Measurements from ENCODE around the gene UQCRQ.

The UQCRQ gene

DNA sequence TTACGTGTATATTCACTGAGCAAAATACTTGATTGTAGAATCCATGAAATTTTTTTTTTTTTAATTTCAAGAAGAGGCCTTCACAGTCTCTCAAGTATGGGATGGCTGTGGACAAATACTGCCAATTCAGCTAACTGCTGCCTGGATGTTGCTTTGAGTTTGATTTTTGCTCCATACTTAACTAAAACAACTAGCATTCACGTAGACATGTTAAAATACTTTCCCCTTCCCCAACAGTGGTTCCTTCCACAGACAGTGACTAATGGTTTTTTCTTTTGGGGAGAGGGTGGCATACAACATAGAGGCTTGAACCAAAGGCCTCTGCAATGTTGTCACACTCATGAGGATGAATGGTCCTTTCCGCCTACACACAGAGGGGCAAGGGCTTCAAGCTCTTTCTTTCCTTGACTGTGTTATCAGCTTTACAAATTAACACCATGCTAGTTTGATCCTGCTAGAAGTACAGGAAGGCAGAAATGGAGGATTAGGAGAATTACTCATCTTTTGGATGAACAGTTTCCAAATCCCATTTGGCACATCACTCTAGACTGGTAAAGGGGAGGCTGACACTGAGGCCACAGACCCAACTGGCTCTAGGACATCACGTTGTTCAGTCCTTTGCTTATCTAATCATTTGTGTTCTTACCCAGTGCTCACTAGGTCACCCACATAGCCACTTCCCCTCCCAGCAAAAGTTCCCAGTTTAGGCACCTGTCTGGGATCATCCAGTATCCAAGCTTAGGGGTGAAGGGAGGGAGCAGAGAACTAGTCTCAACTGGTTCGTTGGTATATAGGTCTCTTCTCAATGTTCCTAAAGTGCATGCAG, 5.2 kb downstream of the UQCRQ start:
- no peak for DNase-seq (ENCODE audit: low spot score)

DNA sequence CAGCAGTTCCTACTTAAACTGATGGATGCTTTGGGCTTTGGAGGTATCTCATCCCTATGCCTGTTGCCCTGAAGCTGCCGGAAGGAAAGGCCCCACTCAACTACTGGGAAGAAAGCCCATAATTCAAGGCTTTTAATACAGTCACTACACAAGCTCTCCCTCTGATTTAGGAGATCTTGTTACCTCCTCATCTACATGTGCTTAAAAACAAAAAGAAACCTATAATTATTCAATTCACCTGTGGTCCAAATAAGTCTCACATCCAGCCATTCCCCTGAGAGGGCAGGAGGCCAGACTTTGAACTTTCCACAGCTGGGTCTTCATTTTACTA, 6.3 kb downstream of the UQCRQ start:
- DNase-seq (ENCODE audit: low spot score) = no peak

DNA sequence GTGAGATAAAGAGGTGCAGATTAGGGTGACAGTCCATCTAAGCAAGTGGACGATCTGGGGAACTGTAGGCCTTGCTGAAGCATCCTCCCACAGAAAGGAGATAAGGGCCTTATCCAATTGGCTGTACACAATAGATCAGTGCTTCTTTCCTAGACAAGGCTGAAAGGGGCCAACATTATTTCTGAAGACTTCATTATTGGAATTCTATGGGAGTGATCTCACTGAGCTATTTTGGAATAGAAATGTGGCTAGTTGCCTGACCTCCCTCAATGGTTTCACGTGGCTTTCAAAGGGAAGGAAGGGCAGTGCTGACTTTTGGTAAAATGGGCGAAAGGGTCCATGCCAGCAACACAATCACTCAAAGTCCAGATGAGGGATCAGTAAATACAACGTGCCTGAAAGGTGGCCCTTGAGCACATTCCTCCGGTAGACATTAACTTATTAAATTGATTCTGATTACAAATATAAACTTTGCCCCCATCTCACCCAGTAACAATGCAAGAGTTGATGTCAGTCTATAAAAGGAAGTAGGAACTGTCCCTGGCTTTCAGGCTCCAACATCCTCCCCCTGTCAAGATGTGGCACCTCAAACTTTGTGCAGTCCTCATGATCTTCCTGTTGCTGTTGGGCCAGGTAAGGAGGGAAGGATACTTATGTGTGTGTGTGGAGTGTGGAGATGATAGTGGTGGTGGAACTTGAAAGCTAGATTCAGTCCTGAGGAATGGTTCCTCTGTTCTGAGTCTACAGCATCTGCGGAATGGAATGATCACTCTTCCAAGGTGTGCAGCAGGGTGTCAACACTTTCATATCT, 6.9 kb downstream of the UQCRQ start, which contains the start of gene LEAP2:
LEAP2 (plus strand) TSS at position 550 of the 811 bp plus-strand sequence; CDS start at position 577, 27 bp downstream.
- peak; percentile 59 for DNase-seq (ENCODE audit: low spot score)

DNA sequence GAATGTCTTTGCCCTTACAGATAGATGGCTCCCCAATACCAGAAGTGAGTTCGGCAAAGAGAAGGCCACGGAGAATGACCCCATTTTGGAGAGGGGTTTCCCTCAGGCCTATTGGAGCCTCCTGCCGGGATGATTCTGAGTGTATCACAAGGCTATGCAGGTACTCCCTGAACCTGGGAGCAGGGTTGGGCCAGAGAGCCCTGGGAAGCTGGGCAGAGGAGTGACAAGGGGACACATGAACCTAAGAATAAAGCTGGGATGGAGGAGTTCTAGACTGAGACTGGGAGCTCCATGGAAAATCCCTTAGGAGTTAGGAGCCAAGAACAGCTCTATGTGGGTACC, 7.5 kb downstream of the UQCRQ start:
- no peak for DNase-seq (ENCODE audit: low spot score)

DNA sequence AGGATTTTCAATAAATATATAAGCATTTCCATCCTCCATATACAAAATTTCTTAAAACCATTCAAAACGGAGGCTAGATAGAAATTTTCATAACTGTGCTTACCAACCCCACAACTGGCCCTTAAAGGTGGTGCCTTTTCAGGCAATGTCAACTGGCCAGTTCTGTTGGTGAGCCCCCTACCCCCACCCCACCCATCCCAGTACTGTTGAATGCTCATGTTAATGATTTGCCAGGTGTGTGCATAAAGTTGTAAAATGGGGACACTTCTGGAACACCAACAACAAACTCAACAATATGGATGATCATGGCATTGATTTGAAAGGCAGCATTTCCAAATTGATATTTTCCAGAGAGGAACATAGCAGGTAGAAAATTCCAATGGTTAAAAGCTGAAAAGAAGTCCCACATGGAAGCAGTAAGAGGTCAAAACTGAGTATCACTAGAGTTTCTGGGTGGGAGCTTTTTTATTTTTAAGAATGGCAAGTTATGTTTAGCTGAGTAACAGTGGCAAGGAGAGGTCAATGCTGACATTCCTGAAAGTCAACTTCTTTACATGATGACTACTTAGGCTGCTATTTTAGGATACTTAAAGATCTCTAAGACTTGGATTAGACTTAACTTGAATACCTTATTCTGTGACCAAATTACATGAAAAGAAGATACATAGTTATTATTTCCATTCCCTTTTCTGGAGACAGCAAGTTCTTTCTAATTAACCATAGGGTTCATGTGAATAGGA, 9.7 kb downstream of the UQCRQ start:
- peak; percentile 40 for DNase-seq (ENCODE audit: low spot score)

DNA sequence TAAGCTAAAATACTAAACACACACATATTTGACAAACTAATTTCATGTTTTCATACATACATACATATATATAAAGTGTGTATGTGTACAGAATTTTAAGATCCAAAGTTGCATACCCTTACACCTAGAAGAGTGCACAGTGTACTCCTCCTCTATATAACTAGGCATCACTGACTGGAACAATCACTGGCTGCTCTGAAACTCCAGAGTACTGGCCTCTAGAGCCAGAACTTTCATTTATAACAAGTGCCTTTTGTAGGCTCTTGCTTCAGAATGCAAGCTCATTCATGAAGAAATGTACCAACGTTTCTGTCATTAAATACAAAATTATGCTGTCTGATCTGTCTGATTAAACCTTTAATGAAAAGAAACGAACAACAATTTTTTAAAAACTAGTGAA, 11.0 kb downstream of the UQCRQ start:
- no peak for DNase-seq (ENCODE audit: low spot score)

DNA sequence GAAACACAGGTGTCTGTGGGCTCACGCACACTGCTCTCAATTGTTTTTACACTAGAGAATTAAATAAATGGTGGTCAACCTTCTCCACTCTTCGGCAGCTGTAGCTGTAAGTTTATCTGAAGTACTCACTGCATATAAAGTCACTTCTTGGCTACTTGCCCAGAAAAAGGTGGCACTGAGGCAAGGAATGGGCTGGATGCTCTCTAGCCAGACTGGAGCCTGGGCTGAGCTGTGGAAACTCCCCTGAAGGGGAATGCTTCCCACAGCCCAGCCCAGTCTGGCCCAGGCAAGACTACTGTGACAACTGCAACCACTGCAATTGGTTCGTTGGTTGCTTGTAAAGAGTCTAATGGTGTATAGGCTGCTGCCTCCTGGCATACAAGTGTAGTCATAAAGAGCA, 11.5 kb downstream of the UQCRQ start:
- peak; percentile 81 for DNase-seq (ENCODE audit: low spot score)

DNA sequence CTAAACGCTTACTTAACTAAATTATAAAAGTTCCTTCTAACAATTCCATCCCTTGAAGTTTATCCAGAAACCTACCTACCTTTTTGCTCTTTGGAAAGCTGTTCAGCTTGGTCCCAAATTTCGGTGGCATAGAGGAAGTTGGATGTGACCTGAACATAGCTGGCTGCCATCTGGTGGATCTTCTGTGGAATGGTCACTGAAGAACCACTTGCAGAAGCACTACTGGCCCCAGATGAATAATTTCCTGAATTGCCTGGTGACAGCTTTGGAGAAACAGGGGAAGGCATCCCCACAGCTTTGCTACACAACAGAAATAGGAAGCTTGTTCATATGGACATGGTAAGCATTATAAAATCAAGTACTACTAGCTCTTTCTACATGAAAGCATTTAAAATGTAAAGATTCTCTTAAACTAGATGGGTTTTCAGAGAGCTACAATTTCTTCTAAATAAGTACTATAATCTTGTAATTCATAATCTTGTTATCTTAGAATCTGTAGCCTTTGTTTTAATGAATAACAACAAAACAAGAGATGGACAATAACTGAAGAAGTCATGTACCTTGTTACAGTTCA, 16.9 kb downstream of the UQCRQ start:
- DNase-seq (ENCODE audit: low spot score) = peak; percentile 70

DNA sequence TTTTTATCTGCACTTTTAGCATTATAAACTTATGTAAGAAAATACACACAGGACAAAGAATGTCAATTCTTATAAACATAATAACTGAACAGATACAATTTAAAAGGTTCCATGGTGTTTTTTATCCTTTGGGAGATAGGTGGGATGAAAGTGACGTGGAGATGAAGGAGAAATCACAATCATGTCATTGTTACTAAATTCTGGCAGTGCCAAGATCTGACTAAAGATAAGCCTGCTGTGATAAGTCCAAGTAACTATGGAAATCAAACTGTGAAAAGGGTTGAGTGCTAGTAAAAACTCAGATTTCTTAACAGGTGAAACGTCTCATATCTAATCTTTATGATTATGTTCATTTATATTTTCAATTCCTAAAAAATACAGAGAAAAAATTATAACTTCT, 18.1 kb downstream of the UQCRQ start:
- no peak for DNase-seq (ENCODE audit: low spot score)

DNA sequence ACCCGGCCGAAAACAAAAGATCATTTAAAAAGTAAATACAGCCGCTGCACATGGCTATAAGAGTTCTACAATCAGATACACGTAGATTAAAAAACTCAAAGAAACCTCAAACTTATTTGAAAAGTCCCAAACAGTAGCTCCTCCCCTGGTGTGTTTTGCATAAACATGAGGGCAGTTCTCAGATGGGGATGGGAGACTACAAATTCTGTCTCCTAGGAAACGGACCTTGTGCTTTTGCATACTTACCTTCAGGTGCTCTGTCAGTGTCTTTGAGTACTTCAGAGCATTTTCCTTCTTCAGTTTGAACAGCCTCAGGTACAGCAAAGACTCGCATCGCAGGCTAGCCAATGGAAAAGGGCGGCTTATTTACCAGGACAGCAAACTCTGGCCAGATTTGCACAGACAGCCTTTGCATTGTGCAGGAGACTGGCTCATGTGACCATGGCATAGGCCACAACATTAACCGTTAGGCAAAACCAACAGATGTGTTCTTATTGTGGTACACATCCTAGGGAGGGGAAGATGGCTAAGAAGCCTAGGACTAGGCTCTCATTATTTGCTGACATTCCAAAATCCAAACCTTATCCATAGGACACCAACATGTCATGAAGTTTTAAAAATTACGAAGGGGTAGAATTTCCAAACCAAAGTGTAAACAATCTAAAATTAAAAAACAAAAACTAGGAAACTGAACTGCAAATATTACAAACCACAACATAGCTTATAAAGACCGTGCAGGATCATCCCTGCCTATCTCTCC, 19.8 kb downstream of the UQCRQ start:
- no peak for DNase-seq (ENCODE audit: low spot score)

DNA sequence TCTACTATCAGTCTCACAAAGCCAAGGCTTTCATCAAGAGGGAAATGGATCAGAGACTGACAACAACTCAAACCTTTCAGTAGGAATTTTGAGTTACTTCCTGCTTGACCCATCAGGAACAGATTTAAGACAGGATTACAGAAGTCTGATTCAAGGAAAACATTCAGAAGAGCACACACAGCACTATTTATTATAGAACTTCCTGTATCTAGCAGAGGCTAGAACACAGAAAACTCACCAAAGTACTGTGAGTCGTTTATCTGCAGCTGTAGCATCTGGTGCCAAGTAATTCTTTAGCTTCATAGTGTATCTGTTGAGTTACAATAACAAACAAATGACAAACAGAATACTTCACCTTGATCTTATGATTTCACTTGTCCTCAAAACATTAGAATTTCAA, 20.8 kb downstream of the UQCRQ start:
- peak; percentile 22 for DNase-seq (ENCODE audit: low spot score)

DNA sequence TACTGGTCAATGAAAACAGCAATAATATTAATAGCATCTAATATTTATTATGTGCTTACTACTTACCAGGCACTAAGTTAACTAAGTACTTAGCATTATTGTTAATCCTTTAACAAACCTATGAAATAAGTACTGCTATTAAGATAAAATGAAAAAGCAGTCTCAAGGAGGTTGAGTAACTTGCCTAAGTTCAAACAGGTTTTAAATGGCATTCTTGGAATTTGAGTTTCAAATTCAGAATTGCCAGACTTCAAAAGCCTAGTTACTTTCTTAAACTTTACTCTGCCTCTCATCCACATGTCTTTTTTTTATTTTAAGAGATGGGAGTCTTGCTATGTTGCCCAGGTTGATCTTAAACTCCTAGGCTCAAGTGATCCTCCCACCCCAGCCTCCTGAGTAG, 23.1 kb downstream of the UQCRQ start:
- DNase-seq (ENCODE audit: low spot score) = no peak

DNA sequence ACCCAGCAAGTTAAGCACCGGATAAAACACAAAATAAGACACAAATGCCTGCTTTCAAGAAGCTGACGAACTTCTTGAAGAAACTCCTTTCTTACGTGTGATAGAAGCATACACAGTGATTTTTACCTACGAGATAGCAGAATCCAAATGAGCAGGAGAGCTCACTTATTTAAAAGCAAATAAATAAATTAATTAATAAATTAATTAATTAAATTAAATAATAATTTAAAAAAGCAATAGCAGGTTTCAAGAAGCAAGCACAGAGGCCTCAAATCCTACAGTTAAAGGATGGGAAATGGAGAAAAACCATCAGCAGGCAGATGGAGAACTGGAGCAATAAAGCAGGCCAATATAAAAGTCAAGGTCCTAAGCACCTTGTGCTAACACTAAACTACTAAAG, 24.4 kb downstream of the UQCRQ start:
- DNase-seq (ENCODE audit: low spot score) = no peak

DNA sequence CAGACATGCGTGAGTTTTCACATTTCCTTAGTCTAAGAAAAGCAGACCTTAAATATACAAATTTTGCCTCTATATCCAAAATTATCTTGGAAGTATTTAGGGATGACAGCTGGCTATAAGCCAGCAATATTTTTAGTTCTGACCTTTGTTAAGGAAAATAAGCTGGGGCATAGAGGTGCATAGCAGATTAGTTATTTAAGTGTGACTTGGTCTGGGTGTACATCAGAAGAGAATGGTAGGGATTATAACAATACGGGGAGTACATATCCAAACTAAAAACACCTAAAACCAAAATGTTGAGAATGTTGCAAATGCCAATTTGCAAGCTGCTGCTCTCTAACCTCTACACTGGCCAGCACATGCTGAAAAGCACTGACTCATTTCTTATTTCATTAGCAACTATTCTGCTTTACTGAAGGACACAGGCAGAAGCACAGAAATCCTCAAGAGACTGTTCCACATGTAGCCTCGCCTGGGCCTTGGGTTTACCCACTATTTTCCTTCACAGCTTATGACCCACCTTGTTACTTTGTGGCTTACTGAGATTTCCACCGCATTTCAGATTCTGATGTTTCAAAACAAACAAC, 29.4 kb downstream of the UQCRQ start:
- no peak for DNase-seq (ENCODE audit: low spot score)

DNA sequence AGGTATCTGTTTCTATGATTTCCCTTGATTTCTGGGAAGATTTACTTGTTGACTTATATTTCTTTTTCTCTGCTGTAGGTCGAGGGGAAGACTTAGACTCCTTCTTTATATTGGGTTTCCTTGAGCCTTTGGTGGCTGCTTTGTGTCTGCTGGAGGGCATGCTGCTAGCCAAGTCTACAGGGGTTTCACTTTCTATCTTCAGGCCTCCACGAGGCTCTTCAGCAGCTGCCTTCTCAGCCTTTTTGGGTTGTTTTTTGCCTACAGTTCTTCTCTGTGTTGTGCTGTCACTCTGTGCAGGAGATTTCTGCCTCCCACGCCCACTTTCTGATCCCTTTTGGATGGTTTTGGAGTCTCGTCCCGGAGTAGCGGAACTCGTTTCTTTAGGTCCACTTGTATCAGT, 30.2 kb downstream of the UQCRQ start:
- DNase-seq (ENCODE audit: low spot score) = no peak

DNA sequence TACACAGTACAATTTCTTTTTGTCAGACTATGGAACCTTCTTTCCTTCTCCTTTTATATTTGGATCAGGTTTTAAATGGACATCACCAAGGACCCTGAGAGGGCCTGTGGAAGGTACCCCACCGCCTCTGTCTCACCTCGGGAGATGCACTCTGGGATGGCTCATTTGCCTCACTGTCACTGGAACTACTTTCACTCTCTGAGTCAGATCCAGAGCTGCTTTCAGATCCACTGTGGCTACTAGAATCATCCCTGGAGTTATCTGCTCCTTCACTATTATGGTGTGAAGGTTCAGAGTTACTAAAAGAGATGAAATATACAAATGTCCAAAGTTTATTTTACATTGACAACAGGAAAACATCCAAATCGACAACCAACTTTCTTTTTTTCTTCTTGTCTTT, 31.7 kb downstream of the UQCRQ start:
- no peak for DNase-seq (ENCODE audit: low spot score)

DNA sequence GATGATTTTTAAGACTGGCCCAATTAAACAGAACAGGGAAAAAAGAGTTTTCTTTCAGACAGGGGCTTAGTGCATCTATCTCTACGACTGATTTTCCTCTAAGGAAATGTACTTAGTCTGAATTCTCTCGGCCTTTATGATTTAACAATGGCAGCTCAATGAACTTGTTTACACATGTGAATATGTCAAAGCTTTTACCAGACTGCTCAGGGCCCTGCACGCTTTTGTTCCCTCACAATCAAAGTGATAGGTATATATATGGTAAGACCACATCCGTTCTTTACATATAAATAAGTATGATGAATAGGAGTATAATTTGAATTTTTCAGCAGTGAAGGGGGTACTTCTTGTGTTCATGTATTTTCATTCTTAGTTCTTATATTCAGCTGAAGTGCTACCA, 34.6 kb downstream of the UQCRQ start:
- no peak for DNase-seq (ENCODE audit: low spot score)

DNA sequence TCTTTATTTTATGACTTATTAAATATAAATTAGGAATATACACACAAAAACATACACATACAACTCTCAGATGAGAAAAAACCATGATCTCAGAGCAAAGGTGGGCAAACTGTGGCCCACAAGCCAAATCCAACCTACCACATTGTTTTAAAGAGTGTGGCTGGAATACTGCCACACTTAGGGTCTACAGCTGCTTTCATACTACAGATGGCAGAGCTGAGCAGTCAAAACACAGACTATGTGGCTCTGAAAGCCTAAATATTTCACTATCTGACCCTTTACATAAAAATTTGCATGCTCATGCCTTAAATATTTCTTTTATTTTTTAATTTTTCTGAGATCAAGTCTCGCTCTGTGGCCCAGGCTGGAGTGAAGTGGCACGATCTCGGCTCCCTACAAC, 35.3 kb downstream of the UQCRQ start:
- no peak for DNase-seq (ENCODE audit: low spot score)

DNA sequence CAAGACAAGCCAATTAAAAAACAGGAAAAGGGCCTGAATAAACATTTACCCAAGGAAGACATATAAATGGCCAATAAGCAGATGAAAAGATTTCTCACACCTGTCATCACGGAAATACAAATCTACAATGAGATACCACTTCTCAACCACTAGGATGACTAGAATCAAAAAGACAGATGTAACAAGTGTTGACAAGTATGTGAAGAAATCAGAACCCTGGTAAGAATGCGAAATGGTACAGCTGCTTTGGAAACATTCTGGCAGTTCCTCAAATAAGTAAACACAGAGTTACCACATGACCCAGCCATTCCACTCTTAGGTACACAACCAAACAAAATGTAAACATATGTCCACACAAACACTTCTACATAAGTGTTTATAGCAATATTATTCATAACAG, 39.5 kb downstream of the UQCRQ start:
- no peak for DNase-seq (ENCODE audit: low spot score)

DNA sequence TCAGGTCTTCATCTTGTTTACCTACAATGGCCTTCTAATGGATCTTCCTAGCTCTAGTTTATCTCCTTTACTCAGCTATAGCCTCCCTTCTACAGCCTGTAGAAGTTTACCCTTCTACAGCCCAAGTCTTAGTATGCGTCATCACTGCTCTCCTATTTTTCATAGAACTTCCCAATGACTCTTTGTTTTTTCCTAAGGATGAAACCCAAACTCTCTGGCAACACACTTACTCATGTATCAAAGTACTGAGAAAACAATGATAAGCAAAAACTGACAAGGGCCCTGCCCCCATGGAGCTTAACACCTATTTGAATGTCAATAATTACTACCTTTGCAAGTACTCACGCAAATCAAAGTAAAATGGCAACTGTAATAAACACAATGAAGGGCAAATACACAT, 40.7 kb downstream of the UQCRQ start:
- DNase-seq (ENCODE audit: low spot score) = no peak

DNA sequence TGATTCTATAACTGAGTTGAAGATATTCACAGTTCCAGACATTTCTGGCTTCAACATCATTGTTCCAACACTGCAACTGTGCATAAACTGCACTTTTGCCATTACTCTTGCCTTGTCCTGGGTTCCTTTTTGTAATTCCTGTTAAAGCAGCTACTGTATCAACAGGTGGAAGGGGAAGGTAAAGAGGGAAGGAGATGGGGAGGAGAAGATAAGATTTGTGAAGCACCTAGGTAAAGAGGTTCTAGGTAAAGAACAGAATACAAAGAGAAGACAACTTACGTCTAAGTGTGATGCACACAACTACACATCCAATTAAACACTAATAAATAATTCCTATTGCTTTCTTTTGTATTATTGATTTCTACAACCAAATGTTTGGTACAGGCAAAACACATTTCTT, 43.3 kb downstream of the UQCRQ start:
- DNase-seq (ENCODE audit: low spot score) = no peak
